ENCODE data around the gene ABL1. TPM values are rescaled to one million over a fixed set of nuclear protein-coding genes. Genes with fewer than 3 reads are reported as not detected.
"Not testable (repeated sequence)": the region's sequence is repeated elsewhere in the genome, so short reads cannot be mapped to it uniquely, and the experiment has no call there.

ABL1 gene
- total and polyA plus RNA-seq, 7 donors, result 15.5 to 41.0 (median 31.2) TPM

DNA sequence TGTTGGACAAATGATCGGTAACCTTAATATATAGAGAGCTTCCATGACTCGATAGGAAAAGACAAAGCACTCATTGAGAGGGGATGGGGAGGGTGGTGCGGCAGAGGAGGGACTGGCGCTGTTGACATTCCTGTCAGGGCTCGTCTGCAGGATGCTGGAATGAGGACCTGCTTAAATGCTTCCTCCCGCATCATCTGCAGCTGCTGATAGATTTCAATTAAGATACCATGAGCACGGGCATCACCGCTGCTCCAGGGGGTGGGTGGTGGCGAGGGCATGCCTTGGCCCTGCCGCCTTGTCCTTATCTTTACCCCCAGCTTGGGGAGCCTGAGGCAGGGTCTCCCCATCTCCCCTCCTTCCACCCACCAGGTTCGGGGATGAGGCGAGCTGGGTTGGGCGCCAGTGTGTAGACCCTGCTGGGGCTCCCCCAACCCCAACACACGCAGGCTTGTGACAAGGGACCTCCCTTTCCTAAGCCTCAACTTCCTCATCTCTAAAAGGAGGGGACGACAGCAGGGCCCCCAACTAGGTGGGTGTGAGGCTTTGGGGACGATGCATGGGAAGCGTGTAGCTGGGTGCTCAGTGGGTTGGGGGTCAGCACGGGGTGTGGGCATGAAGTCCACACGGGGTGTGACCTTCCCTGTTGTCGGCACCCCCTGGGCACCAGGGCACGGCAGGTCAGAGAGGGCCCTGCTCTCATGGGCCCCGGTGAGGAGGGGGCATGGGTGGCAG is 73.3 kb downstream of the ABL1 start:
- TF ChIP-seq, protein P1, sequence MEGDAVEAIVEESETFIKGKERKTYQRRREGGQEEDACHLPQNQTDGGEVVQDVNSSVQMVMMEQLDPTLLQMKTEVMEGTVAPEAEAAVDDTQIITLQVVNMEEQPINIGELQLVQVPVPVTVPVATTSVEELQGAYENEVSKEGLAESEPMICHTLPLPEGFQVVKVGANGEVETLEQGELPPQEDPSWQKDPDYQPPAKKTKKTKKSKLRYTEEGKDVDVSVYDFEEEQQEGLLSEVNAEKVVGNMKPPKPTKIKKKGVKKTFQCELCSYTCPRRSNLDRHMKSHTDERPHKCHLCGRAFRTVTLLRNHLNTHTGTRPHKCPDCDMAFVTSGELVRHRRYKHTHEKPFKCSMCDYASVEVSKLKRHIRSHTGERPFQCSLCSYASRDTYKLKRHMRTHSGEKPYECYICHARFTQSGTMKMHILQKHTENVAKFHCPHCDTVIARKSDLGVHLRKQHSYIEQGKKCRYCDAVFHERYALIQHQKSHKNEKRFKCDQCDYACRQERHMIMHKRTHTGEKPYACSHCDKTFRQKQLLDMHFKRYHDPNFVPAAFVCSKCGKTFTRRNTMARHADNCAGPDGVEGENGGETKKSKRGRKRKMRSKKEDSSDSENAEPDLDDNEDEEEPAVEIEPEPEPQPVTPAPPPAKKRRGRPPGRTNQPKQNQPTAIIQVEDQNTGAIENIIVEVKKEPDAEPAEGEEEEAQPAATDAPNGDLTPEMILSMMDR (IDR thresholded peaks at IDR 0.05), result no peak
- Histone ChIP-seq H3K4me3 (no peak overlapping the region), H3K4me1 (no peaks in the 10 kb centered on the region), H3K9me3 (no peaks in the 10 kb centered on the region), H3K36me3 (ENCODE audit: insufficient read depth in 1 of 2, low read depth in 1 of 2) (no peaks in the 10 kb centered on the region), H3K27me3 (ENCODE audit: insufficient read depth in 3 of 3, low read length in 2 of 3) (peaks cover 0 to 32% (median 8%) of the 10 kb centered on the region in 3 donors), H3K27ac (no peak overlapping the region)
- intact Hi-C loops (cut with DNase I), result no loop called here
- 74 to 75% (median 74%) methylated on average over 19 to 22 of the region's 22 CpGs for WGBS, 3 donors
- DNase-seq (no peak), ATAC-seq (no peak)

DNA sequence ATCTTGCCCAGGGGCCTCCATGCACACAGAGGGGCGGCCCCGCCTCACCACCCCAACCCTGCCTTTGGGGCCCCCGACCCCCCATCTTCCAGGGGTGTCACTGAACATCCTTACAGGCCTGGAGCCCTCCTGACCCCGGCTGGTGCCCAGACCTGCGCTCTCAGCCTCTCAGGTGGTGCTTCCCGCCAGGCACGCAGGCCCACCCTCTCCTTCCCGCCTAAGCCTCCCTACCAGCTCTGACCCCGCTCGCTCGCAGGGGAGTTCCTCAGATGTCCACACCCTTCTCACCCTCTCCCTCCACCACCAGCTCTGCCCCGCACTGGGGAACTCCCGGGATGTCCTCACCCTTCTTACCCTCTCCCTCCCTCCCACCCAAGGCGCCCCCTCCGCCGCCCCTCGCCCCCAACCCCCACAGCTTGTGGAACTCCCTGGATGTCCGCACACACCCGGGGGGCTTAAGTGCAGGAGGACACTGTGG is 73.9 kb downstream of the ABL1 start:
- H3K27me3 ChIP-seq (ENCODE audit: insufficient read depth in 3 of 3, low read length in 2 of 3), result peaks cover 0 to 37% (median 8%) of the 10 kb centered on the region in 3 donors
- no peak for ATAC-seq
- H3K27ac ChIP-seq, result no peak overlapping the region
- no peak for DNase-seq
- no peak overlapping the region for H3K4me3 ChIP-seq
- no peaks in the 10 kb centered on the region for H3K36me3 ChIP-seq (ENCODE audit: insufficient read depth in 1 of 2, low read depth in 1 of 2)
- H3K9me3 ChIP-seq, result no peaks in the 10 kb centered on the region
- intact Hi-C loops (cut with DNase I), result no loop called here
- TF ChIP-seq, protein P1 (IDR thresholded peaks at IDR 0.05), result no peak
- WGBS, 3 donors, result 84 to 90% (median 90%) methylated on average over 18 to 19 of the region's 19 CpGs
- no peaks in the 10 kb centered on the region for H3K4me1 ChIP-seq

DNA sequence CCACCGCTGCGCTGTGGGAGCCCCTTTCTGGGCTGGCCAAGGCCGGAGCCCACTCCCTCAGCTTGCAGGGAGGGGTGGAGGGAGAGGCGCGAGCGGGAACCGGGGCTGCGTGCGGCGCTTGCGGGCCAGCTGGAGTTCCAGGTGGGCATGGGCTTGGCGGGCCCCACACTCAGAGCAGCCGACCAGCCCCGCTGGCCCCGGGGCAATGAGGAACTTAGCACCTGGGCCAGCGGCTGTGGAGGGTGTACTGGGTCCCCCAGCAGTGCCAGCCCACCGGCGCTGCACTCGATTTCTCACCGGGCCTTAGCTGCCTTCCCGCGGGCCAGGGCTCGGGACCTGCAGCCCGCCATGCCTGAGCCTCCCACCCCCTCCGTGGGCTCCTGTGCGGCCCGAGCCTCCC is 75.0 kb downstream of the ABL1 start:
- WGBS, 3 donors, result 90 to 92% (median 91%) methylated on average over 19 to 27 of the region's 27 CpGs
- H3K9me3 ChIP-seq; ATAC-seq; H3K4me1 ChIP-seq; DNase-seq; H3K36me3 ChIP-seq (ENCODE audit: insufficient read depth in 1 of 2, low read depth in 1 of 2); H3K4me3 ChIP-seq; H3K27ac ChIP-seq; intact Hi-C loops (cut with DNase I): not testable (repeated sequence)
- peaks cover 0 to 47% (median 8%) of the 10 kb centered on the region in 3 donors for H3K27me3 ChIP-seq (ENCODE audit: insufficient read depth in 3 of 3, low read length in 2 of 3)

DNA sequence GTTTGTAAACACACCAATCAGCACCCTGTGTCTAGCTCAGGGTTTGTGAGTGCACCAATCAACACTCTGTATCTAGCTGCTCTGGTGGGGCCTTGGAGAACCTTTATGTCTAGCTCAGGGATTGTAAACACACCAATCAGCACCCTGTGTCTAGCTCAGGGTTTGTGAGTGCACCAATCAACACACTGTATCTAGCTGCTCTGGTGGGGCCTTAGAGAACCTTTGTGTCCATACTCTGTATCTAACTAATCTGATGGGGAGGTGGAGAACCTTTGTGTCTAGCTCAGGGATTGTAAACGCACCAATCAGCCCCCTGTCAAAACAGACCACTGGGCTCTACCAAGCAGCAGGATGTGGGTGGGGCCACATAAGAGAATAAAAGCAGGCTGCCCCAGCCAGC is 75.6 kb downstream of the ABL1 start:
- H3K9me3 ChIP-seq, H3K4me3 ChIP-seq: not testable (repeated sequence)
- 50 to 57% (median 50%) methylated on average over 1 of the region's 1 CpG for WGBS, 3 donors

DNA sequence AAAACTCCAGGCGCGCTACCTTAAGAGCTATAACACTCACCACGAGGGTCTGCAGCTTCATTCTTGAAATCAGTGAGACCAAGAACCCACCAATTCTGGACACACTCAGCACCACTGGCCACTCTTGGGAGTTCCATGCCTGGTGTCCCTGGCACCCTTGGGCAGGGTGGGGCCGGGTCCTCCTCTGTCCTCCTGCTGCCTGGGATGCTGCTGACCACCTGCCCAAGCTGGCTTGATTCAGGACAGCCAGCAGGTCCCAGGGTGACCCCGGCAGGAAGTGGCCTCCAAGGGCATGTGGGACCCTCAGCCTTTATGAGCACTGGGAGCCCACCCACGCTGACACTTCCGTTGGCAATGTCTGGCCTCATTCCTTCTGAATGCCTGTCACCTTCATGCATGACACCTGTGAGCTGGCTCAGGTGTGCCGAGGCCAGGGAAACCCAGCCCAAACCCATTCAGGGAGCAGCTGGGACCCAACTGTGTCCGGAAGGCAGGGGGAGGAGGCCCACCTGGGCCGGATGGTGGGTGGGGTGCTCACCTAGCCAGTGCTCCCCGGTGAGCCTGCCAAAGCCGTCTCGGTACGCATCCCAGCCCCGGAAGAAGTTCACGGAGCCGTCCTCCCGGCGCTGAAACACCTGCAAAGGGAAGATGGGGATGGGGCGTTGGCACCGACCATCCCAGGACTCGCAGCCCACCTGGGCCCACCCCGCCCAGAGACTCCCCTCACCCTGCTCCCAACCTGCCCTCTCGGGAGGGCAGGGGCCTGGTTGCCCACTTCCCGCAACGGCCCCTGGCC is 76.4 kb downstream of the ABL1 start:
- intact Hi-C loops (cut with DNase I), result no loop called here
- no peak overlapping the region for H3K27ac ChIP-seq
- 90 to 91% (median 90%) methylated on average over 24 to 26 of the region's 26 CpGs for whole genome bisulfite sequencing, 3 donors

More for the DNA sequence above, 75.6 kb downstream of the ABL1 start:
- H3K27ac ChIP-seq; H3K4me1 ChIP-seq; ATAC-seq; intact Hi-C loops (cut with DNase I); H3K36me3 ChIP-seq (ENCODE audit: insufficient read depth in 1 of 2, low read depth in 1 of 2); DNase-seq: not testable (repeated sequence)
- H3K27me3 ChIP-seq (ENCODE audit: insufficient read depth in 3 of 3, low read length in 2 of 3), result peaks cover 0 to 51% (median 3%) of the 10 kb centered on the region in 3 donors

More for the DNA sequence above, 76.4 kb downstream of the ABL1 start:
- Histone ChIP-seq H3K9me3 (no peaks in the 10 kb centered on the region), H3K36me3 (ENCODE audit: insufficient read depth in 1 of 2, low read depth in 1 of 2) (no peaks in the 10 kb centered on the region), H3K27me3 (ENCODE audit: insufficient read depth in 3 of 3, low read length in 2 of 3) (peaks cover 0 to 52% (median 5%) of the 10 kb centered on the region in 3 donors), H3K4me3 (no peak overlapping the region), H3K4me1 (no peaks in the 10 kb centered on the region)
- no peak for ATAC-seq
- TF ChIP-seq, protein P1 (IDR thresholded peaks at IDR 0.05), result no peak
- no peak for DNase-seq
